Bronchial epithelial cell (primary cell): Measurements from ENCODE around the gene MAL. TPM values are rescaled to one million over a fixed set of nuclear protein-coding genes. Genes with fewer than 3 reads are reported as not detected.

ENCODE experiments used
- DNase-seq: peaks from one replicate; pipeline ENCODE4 v3.0.0-alpha.2; 2010; ENCODE audit warnings: low read depth
- FAIRE-seq: peaks from 2 replicates; lab custom pipeline; 2011; peaks lifted over from hg19 to GRCh38; lab: Jason Lieb, UNC
- H3K27me3 ChIP-seq: 2 replicates; pipeline ENCODE4 v1.5.1; 2011; ENCODE audit warnings: low read length; ENCODE audit not compliant: control insufficient read depth, insufficient read depth
- H3K36me3 ChIP-seq: 2 replicates; pipeline ENCODE4 v1.5.1; 2011; ENCODE audit warnings: low read length; ENCODE audit not compliant: control insufficient read depth, insufficient read depth
- H3K4me3 ChIP-seq: 2 replicates; pipeline ENCODE4 v1.5.1; 2011; ENCODE audit warnings: mild to moderate bottlenecking, low read depth, low read length, control low read depth
- total RNA-seq: library from RNA; depleted of rRNA; stranded (reverse); fragments of >200 nt; gene quantifications from 2 replicates; pipeline ENCODE4 v1.2.1, GENCODE V29; 2014
- TF ChIP-seq, protein P1 (sequence below): IDR thresholded peaks from 2 replicates; pipeline ENCODE4 v1.5.1; 2011; ENCODE audit warnings: mild to moderate bottlenecking, moderate library complexity, low read length, control low read depth, inconsistent platforms; ENCODE audit not compliant: insufficient read depth, severe bottlenecking

MAL gene
- total RNA-seq, 1 donor from 2014 or later, result 1.1 TPM

DNA sequence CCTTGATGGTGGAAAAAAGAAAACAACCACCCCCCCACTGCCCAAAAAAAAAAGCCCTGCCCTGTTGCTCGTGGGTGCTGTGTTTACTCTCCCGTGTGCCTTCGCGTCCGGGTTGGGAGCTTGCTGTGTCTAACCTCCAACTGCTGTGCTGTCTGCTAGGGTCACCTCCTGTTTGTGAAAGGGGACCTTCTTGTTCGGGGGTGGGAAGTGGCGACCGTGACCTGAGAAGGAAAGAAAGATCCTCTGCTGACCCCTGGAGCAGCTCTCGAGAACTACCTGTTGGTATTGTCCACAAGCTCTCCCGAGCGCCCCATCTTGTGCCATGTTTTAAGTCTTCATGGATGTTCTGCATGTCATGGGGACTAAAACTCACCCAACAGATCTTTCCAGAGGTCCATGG lies 28.0 kb downstream of the MAL start:
- FAIRE-seq (no peak), DNase-seq (no peak)
- Histone ChIP-seq H3K36me3 (no peaks in the 10 kb centered on the region), H3K27me3 (peaks cover 2% of the 10 kb centered on the region), H3K4me3 (no peak overlapping the region)
- TF ChIP-seq, protein P1, sequence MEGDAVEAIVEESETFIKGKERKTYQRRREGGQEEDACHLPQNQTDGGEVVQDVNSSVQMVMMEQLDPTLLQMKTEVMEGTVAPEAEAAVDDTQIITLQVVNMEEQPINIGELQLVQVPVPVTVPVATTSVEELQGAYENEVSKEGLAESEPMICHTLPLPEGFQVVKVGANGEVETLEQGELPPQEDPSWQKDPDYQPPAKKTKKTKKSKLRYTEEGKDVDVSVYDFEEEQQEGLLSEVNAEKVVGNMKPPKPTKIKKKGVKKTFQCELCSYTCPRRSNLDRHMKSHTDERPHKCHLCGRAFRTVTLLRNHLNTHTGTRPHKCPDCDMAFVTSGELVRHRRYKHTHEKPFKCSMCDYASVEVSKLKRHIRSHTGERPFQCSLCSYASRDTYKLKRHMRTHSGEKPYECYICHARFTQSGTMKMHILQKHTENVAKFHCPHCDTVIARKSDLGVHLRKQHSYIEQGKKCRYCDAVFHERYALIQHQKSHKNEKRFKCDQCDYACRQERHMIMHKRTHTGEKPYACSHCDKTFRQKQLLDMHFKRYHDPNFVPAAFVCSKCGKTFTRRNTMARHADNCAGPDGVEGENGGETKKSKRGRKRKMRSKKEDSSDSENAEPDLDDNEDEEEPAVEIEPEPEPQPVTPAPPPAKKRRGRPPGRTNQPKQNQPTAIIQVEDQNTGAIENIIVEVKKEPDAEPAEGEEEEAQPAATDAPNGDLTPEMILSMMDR, result no peak

DNA sequence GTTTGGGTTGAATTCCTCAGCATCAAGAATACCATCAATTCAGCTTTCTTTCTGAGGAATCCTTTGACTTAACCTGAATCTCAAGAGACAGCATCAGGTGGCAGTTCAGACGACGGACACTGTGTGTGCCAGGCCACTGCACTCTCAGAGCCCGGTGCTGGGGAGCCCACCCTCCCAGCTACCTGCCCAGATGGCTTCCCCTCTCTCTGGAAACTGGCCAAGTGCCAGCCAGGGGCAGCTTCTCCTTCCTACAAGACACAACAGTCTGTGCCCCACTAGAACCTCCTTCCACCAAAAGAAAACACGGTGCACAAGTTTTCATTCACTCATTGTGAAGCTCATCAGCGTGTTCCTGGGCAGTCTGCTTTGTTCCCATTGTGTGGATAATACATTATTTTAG lies 28.5 kb downstream of the MAL start:
- no peak for DNase-seq
- Histone ChIP-seq H3K4me3 (no peak overlapping the region), H3K27me3 (peaks cover 2% of the 10 kb centered on the region), H3K36me3 (no peaks in the 10 kb centered on the region)
- FAIRE-seq, result no peak
- TF ChIP-seq, protein P1, result no peak

DNA sequence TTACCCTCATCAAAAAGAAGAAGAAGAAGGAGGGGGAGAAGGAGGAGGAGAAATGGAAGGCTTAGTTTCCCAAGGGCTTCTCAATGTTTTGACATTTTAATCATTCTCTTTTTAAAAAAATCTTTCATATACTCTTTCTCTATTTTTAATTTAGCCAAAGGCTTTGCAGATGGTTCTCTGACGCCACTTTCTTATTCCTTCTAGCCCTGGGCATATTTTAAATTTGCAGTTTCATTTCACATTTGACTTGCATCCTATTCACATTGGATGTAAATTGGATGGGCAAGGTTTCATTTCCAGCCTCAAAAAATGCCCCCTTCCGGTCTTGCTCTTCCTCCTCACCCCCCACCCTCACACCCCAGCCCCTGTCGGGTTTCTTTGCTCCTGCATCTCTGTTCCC lies 29.8 kb downstream of the MAL start:
- Histone ChIP-seq H3K27me3 (peaks cover 3% of the 10 kb centered on the region), H3K4me3 (no peak overlapping the region), H3K36me3 (no peaks in the 10 kb centered on the region)
- FAIRE-seq, result no peak
- DNase-seq, result no peak
- TF ChIP-seq, protein P1, result no peak

DNA sequence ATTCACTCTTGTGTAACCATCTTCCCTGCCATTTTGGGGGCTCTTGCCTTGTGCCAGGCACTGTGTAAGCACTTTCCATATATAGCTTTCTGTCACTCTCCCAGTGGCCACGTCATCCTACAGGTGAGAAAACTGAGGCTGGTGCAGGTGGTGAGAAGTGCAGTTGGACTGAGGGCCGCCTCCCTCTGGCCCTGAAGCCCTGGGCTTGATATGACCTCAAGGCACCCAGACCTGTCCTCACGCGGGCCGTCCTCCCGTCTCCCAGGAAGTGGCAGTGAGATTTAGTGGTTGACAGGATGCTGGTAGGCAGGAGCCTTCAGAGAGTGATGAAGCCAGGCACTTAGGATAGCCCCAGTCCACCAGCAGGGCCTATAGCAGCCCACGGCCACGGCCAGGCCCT lies 30.5 kb downstream of the MAL start:
- Histone ChIP-seq H3K36me3 (no peaks in the 10 kb centered on the region), H3K27me3 (peaks cover 2% of the 10 kb centered on the region), H3K4me3 (no peak overlapping the region)
- TF ChIP-seq, protein P1, result no peak
- no peak for FAIRE-seq
- no peak for DNase-seq

DNA sequence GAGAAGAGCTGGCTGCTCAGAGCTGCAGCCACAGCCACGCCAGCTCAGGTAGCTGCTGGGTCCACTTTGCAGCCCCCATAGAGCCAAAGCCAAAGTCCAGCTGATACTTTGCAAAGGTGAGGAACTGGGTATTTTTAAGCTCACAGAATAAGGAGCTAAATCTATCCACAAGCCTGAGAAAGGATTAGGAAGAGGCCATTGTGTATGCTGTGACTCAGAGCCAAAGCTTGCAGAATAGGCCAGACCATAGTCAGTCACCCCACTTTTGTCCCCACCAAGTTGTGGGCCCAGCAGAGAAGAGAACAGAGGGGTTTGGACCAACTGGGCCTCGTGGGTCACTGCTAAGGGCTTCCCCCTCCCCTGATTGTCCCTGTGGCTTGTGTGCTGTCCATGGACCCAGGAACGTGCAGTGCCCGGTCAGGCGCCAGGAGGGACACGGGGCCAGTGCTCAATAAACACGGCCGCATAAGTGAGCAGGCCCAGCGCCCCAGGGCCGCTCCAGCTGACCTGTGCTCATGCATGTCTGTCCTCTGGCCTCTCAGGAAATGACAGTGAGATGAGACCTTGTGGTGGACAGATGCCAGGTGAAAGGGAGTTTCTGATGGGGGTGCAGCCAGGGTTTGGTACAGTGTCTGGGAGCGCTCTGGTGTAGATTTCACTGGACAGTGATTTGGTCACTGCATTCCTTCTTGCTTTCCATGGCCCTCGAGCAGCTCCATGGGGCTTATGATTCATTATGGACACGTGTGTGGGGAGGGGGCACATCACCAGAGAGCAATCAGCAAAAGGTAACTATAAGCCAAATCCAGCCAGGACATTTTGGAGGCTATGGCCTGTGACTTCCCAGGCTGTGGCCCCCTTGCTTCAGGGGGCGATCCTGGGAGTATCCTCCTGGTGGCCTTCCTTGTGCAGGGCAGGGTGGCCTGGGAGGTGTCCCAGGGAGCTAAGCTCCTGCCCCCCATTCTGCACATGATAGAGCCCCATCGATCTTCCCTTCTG lies 31.3 kb downstream of the MAL start:
- peaks cover 2% of the 10 kb centered on the region for H3K27me3 ChIP-seq
- H3K36me3 ChIP-seq, result no peaks in the 10 kb centered on the region
- TF ChIP-seq, protein P1, result no peak
- no peak for FAIRE-seq
- no peak overlapping the region for H3K4me3 ChIP-seq
- DNase-seq, result no peak
